OCI-LY7 (cell line): ENCODE data around the gene OR1I1. TPM values are rescaled to one million over a fixed set of nuclear protein-coding genes. Genes with fewer than 3 reads are reported as not detected.

Experiments
- BruUV-seq: library from RNA; stranded (reverse); fragments of 400-500 nt; replicated peaks from 2 replicates; lab custom pipeline; 2021; lab: Mats Ljungman, UMichigan
- CTCF ChIA-PET: fragments of 300-600 bp; sonication (Branson Sonifier 250); formaldehyde crosslinking; loops from one replicate; lab custom pipeline; 2022; ENCODE audit warnings: antibody characterized with exemption; ENCODE audit not compliant: unreplicated experiment; lab: Charles Lee
- POLR2A ChIA-PET: fragments of 300-600 bp; sonication (Branson Sonifier 250); formaldehyde crosslinking; loops from one replicate; lab custom pipeline; 2022; ENCODE audit warnings: antibody characterized with exemption; lab: Charles Lee
- DNase-seq: peaks from one replicate; pipeline ENCODE4 v3.0.0-alpha.2; 2015; ENCODE audit warnings: low spot score
- H2AFZ ChIP-seq: fragments of 200-600 bp; sonication (generic), shearing (Covaris generic); 2 replicates; pipeline ENCODE4 v1.6.1; 2014; ENCODE audit warnings: mild to moderate bottlenecking, antibody characterized with exemption, low read length, moderate library complexity
- H3K27ac ChIP-seq: fragments of 200-600 bp; sonication (generic); 2 replicates; pipeline ENCODE4 v1.5.1; 2014; ENCODE audit warnings: mixed run types, low read depth, mild to moderate bottlenecking, moderate library complexity, low read length, inconsistent platforms; ENCODE audit not compliant: poor library complexity, severe bottlenecking
- H3K36me3 ChIP-seq: fragments of 200-600 bp; sonication (generic); 2 replicates; pipeline ENCODE4 v1.6.1; 2014; ENCODE audit warnings: mild to moderate bottlenecking, antibody characterized with exemption, low read length, moderate library complexity, mixed read lengths; ENCODE audit not compliant: insufficient read depth
- H3K4me1 ChIP-seq: fragments of 200-600 bp; sonication (generic); 2 replicates; pipeline ENCODE4 v1.5.1; 2014; ENCODE audit warnings: mild to moderate bottlenecking, low read length; ENCODE audit not compliant: insufficient read depth, poor library complexity, severe bottlenecking
- H3K4me2 ChIP-seq: fragments of 200-600 bp; sonication (generic); 2 replicates; pipeline ENCODE4 v1.6.1; 2014; ENCODE audit warnings: mild to moderate bottlenecking, low read length
- H3K4me3 ChIP-seq: fragments of 200-600 bp; sonication (generic); 2 replicates; pipeline ENCODE4 v1.5.1; 2014; ENCODE audit warnings: mild to moderate bottlenecking, low read depth, low read length; ENCODE audit not compliant: poor library complexity, severe bottlenecking
- H3K79me2 ChIP-seq: fragments of 200-600 bp; sonication (generic); 2 replicates; pipeline ENCODE4 v1.6.1; 2016; ENCODE audit warnings: low read depth, mild to moderate bottlenecking, low read length, moderate library complexity, mixed read lengths; ENCODE audit not compliant: insufficient read depth
- H3K9me2 ChIP-seq: fragments of 200-600 bp; sonication (generic); 2 replicates; pipeline ENCODE4 v1.6.1; 2016; ENCODE audit warnings: mild to moderate bottlenecking, low read length, mixed read lengths; ENCODE audit not compliant: insufficient read depth
- H3K9me3 ChIP-seq: fragments of 200-600 bp; sonication (generic); 2 replicates; pipeline ENCODE4 v1.6.1; 2014; ENCODE audit warnings: mild to moderate bottlenecking, mixed run types, low read length, mixed read lengths
- H4K20me1 ChIP-seq: fragments of 200-600 bp; sonication (generic); 2 replicates; pipeline ENCODE4 v1.6.1; 2014; ENCODE audit warnings: mild to moderate bottlenecking, antibody characterized with exemption, low read length, moderate library complexity, mixed read lengths; ENCODE audit not compliant: insufficient read depth
- EZH2phosphoT487 ChIP-seq: fragments of 200-600 bp; sonication (generic); IDR thresholded peaks from 2 replicates; pipeline ENCODE4 v1.6.1; 2018; ENCODE audit warnings: low read depth, borderline replicate concordance, mild to moderate bottlenecking, mixed run types, antibody characterized with exemption, low read length, moderate library complexity, mixed read lengths
- intact Hi-C: fragments of 100-400 bp; cut with micrococcal nuclease; formaldehyde crosslinking; loops from one replicate; pipeline ENCODE4 v1.10.0; 2022; ENCODE audit not compliant: unreplicated experiment
- total RNA-seq, 2 experiments: library from RNA; depleted of rRNA in 1 of 2; stranded (reverse); fragments of >200 nt in 1 of 2; shearing (Covaris generic) in 1 of 2; gene quantifications; 2 replicates each; pipeline ENCODE4 v1.2.3, GENCODE V29; 2014 to 2022
- TF ChIP-seq, protein P1 (sequence below): fragments of 200-600 bp; sonication (generic); conservative IDR thresholded peaks from 2 replicates; pipeline ENCODE4 v1.5.1; 2014; ENCODE audit warnings: mild to moderate bottlenecking, antibody characterized with exemption, low read length, moderate library complexity, mixed read lengths

Gene OR1I1
- total RNA-seq, 2 experiments from 2014 or later = not detected

DNA sequence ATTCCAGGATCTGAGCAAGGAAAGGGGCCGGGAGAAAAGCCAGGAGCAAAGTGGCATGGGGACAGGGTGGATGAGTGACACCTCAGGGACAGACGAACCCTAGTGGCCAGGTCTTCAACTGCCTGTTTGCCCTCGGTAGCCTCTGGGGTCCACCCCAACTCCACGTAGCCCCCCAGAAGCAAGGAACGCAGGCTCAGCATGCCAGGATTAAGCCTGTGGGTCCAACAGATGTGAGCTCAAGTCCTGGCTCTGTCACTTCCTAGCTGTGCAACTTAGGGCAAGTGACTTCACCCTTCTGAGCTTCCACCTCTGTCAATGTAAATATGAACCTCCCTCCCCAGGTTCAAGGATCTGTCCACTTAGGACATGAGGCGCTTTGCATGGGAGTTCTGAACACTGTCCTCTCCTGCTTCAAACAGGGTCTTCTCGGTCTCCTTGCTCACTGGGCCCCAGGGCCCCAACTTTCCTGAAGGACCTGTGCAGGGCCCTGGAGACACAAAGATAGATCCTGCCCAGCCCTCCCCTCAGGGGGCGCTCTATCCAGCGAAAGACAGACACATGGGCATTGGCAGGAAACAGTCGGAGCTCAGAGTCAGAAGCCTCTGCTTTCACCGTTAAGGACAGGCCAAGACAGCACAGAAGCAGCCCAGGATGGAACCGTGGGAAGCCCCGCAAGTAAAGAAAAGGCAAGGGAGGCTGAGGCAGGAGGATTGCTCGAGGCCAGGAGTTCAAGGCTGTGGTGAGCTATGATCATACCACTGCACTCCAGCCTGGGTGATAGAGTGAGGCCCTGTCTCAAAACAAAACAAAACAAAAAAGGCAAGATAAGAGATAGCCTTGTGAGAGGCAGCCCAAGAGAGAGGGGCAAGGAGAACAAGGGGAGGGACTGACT lies 38.4 kb downstream of the OR1I1 start:
- H3K9me2 ChIP-seq = no peaks in the 10 kb centered on the region
- no peaks in the 10 kb centered on the region for H3K9me3 ChIP-seq
- DNase-seq = no peak
- H3K4me3 ChIP-seq = no peak overlapping the region
- no peak overlapping the region for H3K4me2 ChIP-seq
- intact Hi-C loops = no loop called here
- BruUV-seq = no TSS peak
- H2AFZ ChIP-seq = no peak overlapping the region
- no peaks in the 10 kb centered on the region for H4K20me1 ChIP-seq
- TF ChIP-seq, protein P1, sequence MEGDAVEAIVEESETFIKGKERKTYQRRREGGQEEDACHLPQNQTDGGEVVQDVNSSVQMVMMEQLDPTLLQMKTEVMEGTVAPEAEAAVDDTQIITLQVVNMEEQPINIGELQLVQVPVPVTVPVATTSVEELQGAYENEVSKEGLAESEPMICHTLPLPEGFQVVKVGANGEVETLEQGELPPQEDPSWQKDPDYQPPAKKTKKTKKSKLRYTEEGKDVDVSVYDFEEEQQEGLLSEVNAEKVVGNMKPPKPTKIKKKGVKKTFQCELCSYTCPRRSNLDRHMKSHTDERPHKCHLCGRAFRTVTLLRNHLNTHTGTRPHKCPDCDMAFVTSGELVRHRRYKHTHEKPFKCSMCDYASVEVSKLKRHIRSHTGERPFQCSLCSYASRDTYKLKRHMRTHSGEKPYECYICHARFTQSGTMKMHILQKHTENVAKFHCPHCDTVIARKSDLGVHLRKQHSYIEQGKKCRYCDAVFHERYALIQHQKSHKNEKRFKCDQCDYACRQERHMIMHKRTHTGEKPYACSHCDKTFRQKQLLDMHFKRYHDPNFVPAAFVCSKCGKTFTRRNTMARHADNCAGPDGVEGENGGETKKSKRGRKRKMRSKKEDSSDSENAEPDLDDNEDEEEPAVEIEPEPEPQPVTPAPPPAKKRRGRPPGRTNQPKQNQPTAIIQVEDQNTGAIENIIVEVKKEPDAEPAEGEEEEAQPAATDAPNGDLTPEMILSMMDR = 0 out of 2 replicates have a peak, but pooled peaks have one; percentile 37
- TF ChIP-seq EZH2phosphoT487 = no peak
- H3K79me2 ChIP-seq = peaks cover 11% of the 10 kb centered on the region; the same call in 1 of the 2 replicates
- CTCF ChIA-PET = no interaction called here
- peaks cover 73% of the 10 kb centered on the region for H3K36me3 ChIP-seq
- peaks cover 7% of the 10 kb centered on the region for H3K4me1 ChIP-seq
- POLR2A ChIA-PET = no interaction called here
- H3K27ac ChIP-seq = no peak overlapping the region

DNA sequence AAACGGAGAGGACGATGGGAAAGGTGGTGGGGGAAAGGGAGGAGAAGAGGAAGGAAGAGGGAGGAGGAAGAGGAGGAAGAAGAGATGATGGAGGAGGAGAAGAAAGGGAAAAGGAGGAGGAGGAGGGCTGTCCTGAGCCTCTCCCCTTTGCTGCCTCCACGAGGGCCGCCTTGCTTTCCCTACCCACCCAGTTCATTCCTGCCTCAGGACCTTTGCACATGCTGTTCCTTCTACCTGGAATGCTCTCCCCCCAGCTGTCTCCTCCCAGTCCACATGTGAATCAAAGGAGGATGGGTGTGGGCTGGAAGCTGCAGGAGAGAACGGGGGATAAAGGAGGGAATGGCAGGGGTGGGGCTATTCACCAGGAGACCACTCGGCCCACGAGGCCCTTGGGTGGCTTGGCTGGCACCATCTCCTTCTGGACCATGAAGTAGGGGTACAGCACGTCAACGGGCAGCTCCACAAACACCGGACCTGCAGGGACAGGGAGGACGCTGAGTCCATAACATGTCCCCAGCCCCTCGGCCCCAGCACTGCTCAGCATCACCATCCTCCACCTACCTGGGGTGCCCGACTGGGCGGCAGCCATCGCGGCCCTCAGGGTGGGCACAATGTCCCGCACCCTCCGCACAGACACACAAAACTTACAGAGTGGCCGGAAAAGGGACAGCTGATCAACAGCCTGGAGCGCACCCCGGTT lies 40.5 kb downstream of the OR1I1 start:
- TF ChIP-seq EZH2phosphoT487 = no peak
- TF ChIP-seq, protein P1 = no peak
- peaks cover 53% of the 10 kb centered on the region for H3K36me3 ChIP-seq
- H3K9me2 ChIP-seq = no peaks in the 10 kb centered on the region
- no peak overlapping the region for H3K27ac ChIP-seq
- intact Hi-C loops = no loop called here
- ChIA-PET POLR2A (no interaction called here), CTCF (no interaction called here)
- H3K4me3 ChIP-seq = no peak overlapping the region
- H3K4me2 ChIP-seq = no peak overlapping the region
- peaks cover 15% of the 10 kb centered on the region for H3K4me1 ChIP-seq
- no peaks in the 10 kb centered on the region for H4K20me1 ChIP-seq
- peaks cover 11% of the 10 kb centered on the region; the same call in 1 of the 2 replicates for H3K79me2 ChIP-seq
- no peak for DNase-seq
- BruUV-seq = no TSS peak
- no peaks in the 10 kb centered on the region for H3K9me3 ChIP-seq
- no peak overlapping the region for H2AFZ ChIP-seq
